ENCODE data around the gene RPL22L1. TPM values are rescaled to one million over a fixed set of nuclear protein-coding genes. Genes with fewer than 3 reads are reported as not detected.

RPL22L1 gene
- 10 to 100 TPM in 4 of 6 donors, 1 to 10 TPM in 2; 4.2 to 33.7 (median 29.0) TPM for total RNA-seq

- no peaks in the 10 kb centered on the region for H3K9me3 ChIP-seq
- peak; percentile 94 to 95 for DNase-seq
These were observed at the start of gene RPL22L1 for GRCh38 chr3:170869645-170870593. TSS of gene RPL22L1 (minus strand) at chr3:170870195. CDS start at chr3:170870167, 28 bp downstream.

GRCh38 chr3:170918715-170919114, 48.7 kb upstream of the RPL22L1 start:
- no peaks in the 10 kb centered on the region for H3K36me3 ChIP-seq
- no peak for DNase-seq
- no peak overlapping the region for H3K4me3 ChIP-seq
- H3K27me3 ChIP-seq, result no peaks in the 10 kb centered on the region
- H3K27ac ChIP-seq, result no peak overlapping the region
- 71 to 85% methylated on average over 4 of the region's 4 CpGs for WGBS, 2 donors
- peaks cover 0 to 21% (median 8%) of the 10 kb centered on the region in 4 donors for H3K9me3 ChIP-seq
- TF ChIP-seq CTCF (IDR thresholded peaks at IDR 0.05) (no peak), POLR2A (IDR thresholded peaks at IDR 0.05) (no peak), EP300 (IDR thresholded peaks at IDR 0.05) (no peak), POLR2AphosphoS5 (IDR thresholded peaks at IDR 0.05) (no peak)
- ATAC-seq (ENCODE audit: low FRiP score in 2 of 2), result no peak
- H3K4me1 ChIP-seq, result no peaks in the 10 kb centered on the region

More at GRCh38 chr3:170869645-170870593, at the start of gene RPL22L1:
- Histone ChIP-seq H3K27ac (peak within 1 kb of the TSS; percentile 80 to 94 (median 87)), H3K36me3 (peaks cover 16 to 34% (median 22%) of the 10 kb centered on the region in 4 donors), H3K4me1 (peaks cover 20 to 30% (median 28%) of the 10 kb centered on the region in 4 donors), H3K4me3 (peak within 1 kb of the TSS; percentile 58 to 83 (median 68)), H3K27me3 (no peaks in the 10 kb centered on the region)
- TF ChIP-seq CTCF (IDR thresholded peaks at IDR 0.05) (peak in 2 of 6 experiments; percentile 10 to 19), EP300 (IDR thresholded peaks at IDR 0.05) (peak in 1 of 4 donors; percentile 72), POLR2A (IDR thresholded peaks at IDR 0.05) (peak in 3 of 4 donors; percentile 72 to 95 (median 95)), POLR2AphosphoS5 (IDR thresholded peaks at IDR 0.05) (peak; percentile 98 to 100)
- WGBS, 2 donors, result 0 to 1% methylated on average over 34 to 59 of the region's 59 CpGs
- peak; percentile 97 to 99 for ATAC-seq (ENCODE audit: low FRiP score in 2 of 2)

DNA sequence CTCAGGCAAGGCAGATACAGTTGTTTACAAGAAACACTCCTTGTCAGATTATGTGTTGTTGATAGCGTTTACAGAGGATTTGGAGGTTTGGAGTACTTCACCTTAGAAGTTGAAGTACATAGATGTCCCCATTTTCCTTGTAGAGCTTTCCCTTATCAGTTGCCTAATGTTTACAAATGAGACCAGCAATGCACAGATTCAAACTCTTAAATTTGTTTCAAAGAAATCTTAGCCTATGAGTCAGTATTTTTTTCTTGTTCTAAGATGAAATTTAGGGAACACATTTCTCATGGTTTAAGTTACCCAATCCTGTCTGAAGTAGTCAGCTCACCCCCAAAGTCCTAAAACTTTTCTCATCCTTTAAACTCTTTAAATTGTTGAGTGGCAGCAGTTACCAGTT, 44.7 kb upstream of the RPL22L1 start:
- Histone ChIP-seq H3K36me3 (no peaks in the 10 kb centered on the region), H3K4me3 (no peak overlapping the region), H3K27ac (no peak overlapping the region), H3K4me1 (no peaks in the 10 kb centered on the region), H3K9me3 (peaks cover 0 to 24% (median 12%) of the 10 kb centered on the region in 4 donors), H3K27me3 (no peaks in the 10 kb centered on the region)
- no peak for TF ChIP-seq POLR2AphosphoS5 (IDR thresholded peaks at IDR 0.05)
- 39 to 50% methylated on average over 1 of the region's 1 CpG for WGBS, 2 donors
- DNase-seq, result no peak
- no peak for ATAC-seq (ENCODE audit: low FRiP score in 2 of 2)

DNA sequence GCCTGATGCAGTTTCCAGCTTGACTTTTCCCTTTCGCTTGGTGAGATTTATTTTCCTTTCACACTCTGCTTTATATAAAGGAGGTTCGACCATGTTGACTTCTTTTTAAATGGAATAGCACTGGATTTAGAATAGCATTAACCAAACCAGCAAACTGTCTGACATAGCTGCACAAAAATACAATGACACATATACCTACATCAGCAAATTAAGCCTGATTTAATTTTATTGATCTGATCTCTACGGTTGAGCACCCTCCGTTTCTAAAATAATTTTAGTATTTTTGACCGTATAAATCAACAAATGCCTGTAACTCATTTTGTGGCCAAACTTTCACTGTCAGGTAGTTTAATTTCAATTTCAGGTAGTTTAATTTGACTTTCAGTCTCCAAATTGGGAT, 44.2 kb upstream of the RPL22L1 start:
- 86 to 94% methylated on average over 5 of the region's 5 CpGs for WGBS, 2 donors
- no peak for ATAC-seq (ENCODE audit: low FRiP score in 2 of 2)

More for the DNA sequence above, 44.2 kb upstream of the RPL22L1 start:
- Histone ChIP-seq H3K36me3 (no peaks in the 10 kb centered on the region), H3K4me1 (peaks cover 0 to under 1% (median 0%) of the 10 kb centered on the region in 4 donors), H3K27ac (no peak overlapping the region), H3K4me3 (no peak overlapping the region), H3K27me3 (no peaks in the 10 kb centered on the region), H3K9me3 (peaks cover under 1 to 28% (median 11%) of the 10 kb centered on the region in 4 donors)
- DNase-seq, result no peak
- TF ChIP-seq EP300 (IDR thresholded peaks at IDR 0.05) (no peak), POLR2A (IDR thresholded peaks at IDR 0.05) (no peak), POLR2AphosphoS5 (IDR thresholded peaks at IDR 0.05) (no peak), CTCF (IDR thresholded peaks at IDR 0.05) (no peak)
